Calu3 (cell line): ENCODE data around the gene CHD1. TPM values are rescaled to one million over a fixed set of nuclear protein-coding genes. Genes with fewer than 3 reads are reported as not detected.

Experiments
- BruUV-seq: library from RNA; stranded (reverse); fragments of 400-500 nt; replicated peaks from 2 replicates; lab custom pipeline; 2021; lab: Mats Ljungman, UMichigan
- CTCF ChIA-PET: fragments of 300-600 bp; sonication (Branson Sonifier 250); formaldehyde crosslinking; loops from one replicate; lab custom pipeline; 2022; ENCODE audit warnings: antibody characterized with exemption; lab: Charles Lee
- DNase-seq: peaks from one replicate; pipeline ENCODE4 v3.0.0; 2022
- H3K27ac Mint-ChIP-seq: one replicate; pipeline ENCODE4 v1.8.0; 2022; ENCODE audit warnings: mixed read lengths; ENCODE audit not compliant: unreplicated experiment
- H3K27me3 Mint-ChIP-seq: one replicate; pipeline ENCODE4 v1.8.0; 2022; ENCODE audit warnings: mixed read lengths; ENCODE audit not compliant: unreplicated experiment
- H3K36me3 Mint-ChIP-seq: one replicate; pipeline ENCODE4 v1.8.0; 2022; ENCODE audit warnings: mild to moderate bottlenecking, moderate library complexity, mixed read lengths; ENCODE audit not compliant: insufficient read depth, unreplicated experiment
- H3K4me1 Mint-ChIP-seq: one replicate; pipeline ENCODE4 v1.8.0; 2022; ENCODE audit warnings: mild to moderate bottlenecking, low read depth, mixed read lengths; ENCODE audit not compliant: unreplicated experiment
- H3K4me3 Mint-ChIP-seq: one replicate; pipeline ENCODE4 v1.8.0; 2022; ENCODE audit warnings: mild to moderate bottlenecking, low read depth, moderate library complexity, mixed read lengths; ENCODE audit not compliant: unreplicated experiment
- H3K9me3 Mint-ChIP-seq: one replicate; pipeline ENCODE4 v1.8.0; 2022; ENCODE audit warnings: low read depth, mixed read lengths; ENCODE audit not compliant: unreplicated experiment
- intact Hi-C: fragments of 100-400 bp; cut with micrococcal nuclease; formaldehyde crosslinking; loops from one replicate; pipeline ENCODE4 v1.10.0; 2022; ENCODE audit not compliant: unreplicated experiment
- total RNA-seq: library from RNA; stranded (reverse); gene quantifications from 2 replicates; pipeline ENCODE4 v1.2.3, GENCODE V29; 2022
- TF ChIP-seq, protein P1 (sequence below): fragments of 200-600 bp; IDR thresholded peaks from one replicate; pipeline ENCODE4 v1.8.0; 2022; ENCODE audit warnings: antibody characterized with exemption; ENCODE audit not compliant: unreplicated experiment

The CHD1 gene
- total RNA-seq, 1 experiment from 2014 or later, result 79.7 TPM

DNA sequence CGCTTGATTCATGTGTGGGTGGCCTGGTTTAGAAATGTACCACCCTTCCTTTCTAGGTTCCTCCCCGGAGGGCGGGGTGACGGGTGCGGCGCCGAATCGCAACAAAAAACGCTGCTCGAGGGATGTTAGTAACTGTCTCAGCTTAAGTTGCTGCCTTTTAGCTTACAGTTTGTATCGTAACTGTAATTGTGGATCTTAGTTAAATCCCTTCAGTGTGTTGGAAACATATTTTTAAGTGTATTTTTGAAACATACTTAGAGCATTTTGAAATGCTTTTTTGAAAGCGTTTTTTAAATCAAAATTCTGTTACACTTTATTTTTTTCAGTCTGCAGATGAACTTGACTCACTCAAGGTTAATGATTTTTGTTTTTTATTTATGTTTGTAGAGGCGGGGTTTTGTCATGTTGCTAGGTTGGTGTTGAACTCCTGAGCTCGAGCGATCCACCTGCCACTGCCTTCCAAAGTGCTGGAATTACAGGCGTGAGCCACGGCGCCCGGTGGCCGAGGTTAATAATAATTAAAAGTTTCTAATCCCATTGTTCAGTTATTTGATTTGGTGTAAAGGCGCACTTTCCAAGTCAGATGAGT, 997 bp upstream of the CHD1 start:
- Mint-ChIP-seq H3K4me1 (peaks cover 16% of the 10 kb centered on the region), H3K27me3 (no peaks in the 10 kb centered on the region), H3K27ac (peak overlapping the region; percentile 92), H3K36me3 (peaks cover 72% of the 10 kb centered on the region), H3K4me3 (peak overlapping the region; percentile 78), H3K9me3 (no peaks in the 10 kb centered on the region)
- CTCF ChIA-PET, result interaction anchor here (2.0 kb wide), 2 partner anchors 96 to 102 kb away, joined by 6 to 9 read pairs; no protein-coding TSS in a partner anchor
- peak; percentile 10 for DNase-seq
- TF ChIP-seq, protein P1, sequence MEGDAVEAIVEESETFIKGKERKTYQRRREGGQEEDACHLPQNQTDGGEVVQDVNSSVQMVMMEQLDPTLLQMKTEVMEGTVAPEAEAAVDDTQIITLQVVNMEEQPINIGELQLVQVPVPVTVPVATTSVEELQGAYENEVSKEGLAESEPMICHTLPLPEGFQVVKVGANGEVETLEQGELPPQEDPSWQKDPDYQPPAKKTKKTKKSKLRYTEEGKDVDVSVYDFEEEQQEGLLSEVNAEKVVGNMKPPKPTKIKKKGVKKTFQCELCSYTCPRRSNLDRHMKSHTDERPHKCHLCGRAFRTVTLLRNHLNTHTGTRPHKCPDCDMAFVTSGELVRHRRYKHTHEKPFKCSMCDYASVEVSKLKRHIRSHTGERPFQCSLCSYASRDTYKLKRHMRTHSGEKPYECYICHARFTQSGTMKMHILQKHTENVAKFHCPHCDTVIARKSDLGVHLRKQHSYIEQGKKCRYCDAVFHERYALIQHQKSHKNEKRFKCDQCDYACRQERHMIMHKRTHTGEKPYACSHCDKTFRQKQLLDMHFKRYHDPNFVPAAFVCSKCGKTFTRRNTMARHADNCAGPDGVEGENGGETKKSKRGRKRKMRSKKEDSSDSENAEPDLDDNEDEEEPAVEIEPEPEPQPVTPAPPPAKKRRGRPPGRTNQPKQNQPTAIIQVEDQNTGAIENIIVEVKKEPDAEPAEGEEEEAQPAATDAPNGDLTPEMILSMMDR, result no peak
- intact Hi-C loops, result loop anchor here (1.0 kb wide), 1 partner anchor 102 kb away; no protein-coding TSS in a partner anchor
- BruUV-seq, result no TSS peak

DNA sequence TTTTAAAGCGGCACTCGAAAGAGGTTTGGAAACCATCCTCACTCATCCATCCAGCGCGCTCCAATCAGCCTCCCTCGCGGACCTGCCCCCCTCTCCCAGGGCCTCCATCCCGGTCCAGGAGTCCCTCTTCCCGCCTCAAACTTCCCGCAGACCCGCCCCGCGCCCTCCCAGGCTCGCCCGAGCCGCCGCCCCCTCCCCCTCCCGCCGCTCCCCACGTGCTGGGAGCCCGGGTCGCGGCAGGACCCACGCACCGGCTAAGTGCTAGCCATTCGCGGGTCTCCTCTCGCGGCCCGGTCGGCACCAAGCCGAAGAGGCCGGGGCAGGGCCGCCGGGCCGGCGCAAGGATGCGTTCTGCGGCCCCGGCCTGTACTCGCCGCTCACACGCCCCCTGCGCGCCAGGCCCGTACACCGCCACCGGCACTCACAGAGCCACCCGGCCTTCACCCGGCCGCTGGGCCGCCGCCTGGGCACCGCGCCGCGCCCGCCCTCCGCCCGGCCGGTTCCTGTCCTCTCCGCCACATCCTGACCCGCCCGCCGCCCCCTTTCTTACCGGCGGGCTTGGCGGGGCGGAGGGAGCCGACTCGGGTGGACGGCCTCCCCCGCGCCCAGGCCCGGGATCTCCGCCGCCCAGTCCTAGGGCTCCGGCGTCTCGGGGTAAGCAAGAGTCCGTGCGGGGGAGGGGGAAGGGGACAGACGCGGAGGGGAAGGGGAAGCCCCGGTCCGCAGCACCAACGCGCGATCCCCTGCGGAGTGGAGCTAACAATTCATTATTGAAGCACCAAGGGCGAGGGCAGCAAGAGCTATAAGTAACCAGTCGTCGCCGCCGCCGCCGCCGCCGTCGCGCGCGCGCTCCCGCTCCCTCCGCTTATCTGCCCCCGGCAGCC, 576 bp downstream of the CHD1 start:
- no TSS peak for BruUV-seq
- CTCF ChIA-PET, result interaction anchor here (0.6 to 2.0 kb wide), 2 partner anchors 104 to 128 kb away, joined by 4 to 6 read pairs; no protein-coding TSS in a partner anchor
- Mint-ChIP-seq H3K27ac (peak overlapping the region; percentile 92), H3K36me3 (peaks cover 87% of the 10 kb centered on the region), H3K9me3 (no peaks in the 10 kb centered on the region), H3K4me3 (peak overlapping the region; percentile 78), H3K27me3 (no peaks in the 10 kb centered on the region), H3K4me1 (peaks cover 3% of the 10 kb centered on the region)
- DNase-seq, result peak; percentile 71
- intact Hi-C loops, result loop anchor here (2.0 kb wide), 1 partner anchor 15 kb away; no protein-coding TSS in a partner anchor
- TF ChIP-seq, protein P1, result no peak

DNA sequence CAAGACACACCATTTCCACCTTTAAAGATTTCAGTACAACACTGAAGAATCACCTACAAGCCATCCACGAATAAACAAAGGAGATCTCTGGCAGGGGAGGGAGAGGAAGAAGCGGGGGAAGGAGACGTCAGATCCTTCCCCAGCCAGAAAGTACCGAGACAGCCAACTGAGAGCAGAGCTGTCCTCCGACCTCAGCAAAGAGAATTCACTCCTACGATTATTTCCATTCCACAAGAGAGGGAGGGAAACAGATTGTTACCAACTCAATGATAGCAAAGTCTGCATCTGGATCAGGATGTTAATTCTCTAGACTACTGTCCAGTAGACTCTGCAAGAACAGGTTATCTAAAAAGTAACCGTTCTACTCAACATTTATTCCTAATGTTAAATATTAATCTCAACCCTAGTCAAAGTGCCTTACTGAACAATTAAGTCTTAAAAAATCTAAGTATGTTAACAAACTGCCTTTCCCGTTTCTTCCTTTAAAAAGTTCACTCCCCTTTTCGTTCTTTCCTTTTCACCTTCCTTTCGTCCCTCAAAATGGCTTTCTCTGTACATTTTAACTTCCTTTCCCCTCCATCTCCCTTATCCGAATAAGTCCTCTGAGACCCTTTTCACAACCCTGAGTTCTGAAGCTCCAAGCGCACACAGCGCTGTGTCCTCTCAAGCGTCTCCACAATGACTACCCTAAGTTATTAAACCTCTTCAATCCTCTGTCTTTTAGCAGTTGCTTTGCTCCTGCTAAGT, 1.4 kb downstream of the CHD1 start:
- no peaks in the 10 kb centered on the region for H3K4me1 Mint-ChIP-seq
- H3K27ac Mint-ChIP-seq, result peak overlapping the region; percentile 53
- H3K4me3 Mint-ChIP-seq, result peak overlapping the region; percentile 78
- no peaks in the 10 kb centered on the region for H3K27me3 Mint-ChIP-seq
- peaks cover 87% of the 10 kb centered on the region for H3K36me3 Mint-ChIP-seq
- BruUV-seq, result no TSS peak
- TF ChIP-seq, protein P1, result no peak
- CTCF ChIA-PET, result interaction anchor here (0.6 to 0.7 kb wide), 2 partner anchors 129 to 1115 kb away, joined by 4 read pairs; no protein-coding TSS in a partner anchor
- peak; percentile 16 for DNase-seq
- intact Hi-C loops, result loop anchor here (2.0 kb wide), 1 partner anchor 15 kb away; no protein-coding TSS in a partner anchor
- no peaks in the 10 kb centered on the region for H3K9me3 Mint-ChIP-seq

DNA sequence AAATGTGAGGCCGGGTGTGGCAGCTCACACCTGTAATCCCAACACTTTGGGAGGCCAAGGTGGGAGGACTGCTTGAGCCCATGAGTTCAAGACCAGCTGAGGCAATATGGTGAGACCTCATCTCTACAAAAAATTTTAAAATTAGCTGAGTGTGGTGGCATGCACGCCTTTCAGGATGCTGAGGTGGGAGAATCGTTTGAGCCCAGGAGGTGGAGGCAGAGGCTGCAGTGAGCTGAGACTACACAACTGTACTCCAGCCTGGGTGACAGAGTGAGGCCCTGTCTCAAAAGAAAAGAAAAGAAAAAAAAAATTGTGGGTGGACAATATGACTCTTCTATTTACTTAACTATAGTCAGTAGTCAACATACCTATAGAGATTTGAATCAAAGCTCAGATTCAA, 4.8 kb downstream of the CHD1 start:
- Mint-ChIP-seq H3K27ac (no peak overlapping the region), H3K4me1 (peaks cover 10% of the 10 kb centered on the region), H3K27me3 (no peaks in the 10 kb centered on the region), H3K9me3 (no peaks in the 10 kb centered on the region), H3K4me3 (no peak overlapping the region), H3K36me3 (peaks cover 95% of the 10 kb centered on the region)
- intact Hi-C loops, result no loop called here
- TF ChIP-seq, protein P1, result no peak
- BruUV-seq, result no TSS peak
- DNase-seq, result no peak
- CTCF ChIA-PET, result no interaction called here
